B cell (primary cell): ENCODE data around the gene RNASE7. TPM values are rescaled to one million over a fixed set of nuclear protein-coding genes. Genes with fewer than 3 reads are reported as not detected.

Source experiments
- ATAC-seq: fragments of 200-7000 bp; cut with Tn5 transposase; one replicate; pipeline ENCODE4 v1.10.0; 2021; ENCODE audit warnings: low read depth, mild to moderate bottlenecking, moderate number of reproducible peaks, moderate library complexity
- CTCF ChIA-PET: fragments of 350-600 bp; sonication (Branson Sonifier 250); formaldehyde crosslinking; loops from one replicate; lab custom pipeline; 2021; ENCODE audit warnings: antibody characterized with exemption, inconsistent platforms; lab: Charles Lee
- POLR2A ChIA-PET: fragments of 350-600 bp; sonication (Branson Sonifier 250); formaldehyde crosslinking; loops from one replicate; lab custom pipeline; 2021; ENCODE audit warnings: antibody characterized with exemption; lab: Charles Lee
- DNase-seq: peaks from one replicate; pipeline ENCODE4 v3.0.0; 2013
- H2AFZ ChIP-seq: 2 replicates; pipeline ENCODE4 v1.6.1; 2012; ENCODE audit warnings: mild to moderate bottlenecking, low read depth, low read length; ENCODE audit not compliant: insufficient read depth, poor library complexity, severe bottlenecking
- H3K27ac ChIP-seq, 2 donors: 1 replicate in 1 of 2; 2 replicates in 1 of 2; pipeline ENCODE4 v1.5.1; 2012 to 2013; ENCODE audit warnings: low read length in 2 of 2, mild to moderate bottlenecking in 2 of 2, moderate library complexity in 1 of 2
- H3K27me3 ChIP-seq, 4 experiments: fragments of 200-600 bp in 1 of 4; sonication (generic) in 1 of 4; replicated peaks in 1 of 4; 1 replicate in 2 of 4; 2 replicates in 2 of 4; pipeline versions ENCODE4 v1.6.1 to v1.7.0; 2013 to 2016; ENCODE audit warnings: low read length in 3 of 4, mild to moderate bottlenecking in 2 of 4, mixed read lengths in 1 of 4, moderate library complexity in 1 of 4; ENCODE audit not compliant: insufficient read depth in 4 of 4, control insufficient read depth in 3 of 4; ENCODE audit errors: control extremely low read depth in 1 of 4
- H3K36me3 ChIP-seq, 2 experiments: replicated peaks in 1 of 2; 1 replicate in 1 of 2; 2 replicates in 1 of 2; pipeline versions ENCODE4 v1.6.1 to v1.7.1; 2013; ENCODE audit warnings: low read length in 1 of 2; ENCODE audit not compliant: insufficient read depth in 2 of 2, control insufficient read depth in 1 of 2; ENCODE audit errors: control extremely low read depth in 1 of 2, extremely low read depth in 1 of 2
- H3K4me1 ChIP-seq, 2 donors: fragments of 200-600 bp in 1 of 2; sonication (generic) in 1 of 2; 1 replicate in 1 of 2; 2 replicates in 1 of 2; pipeline versions ENCODE4 v1.5.1 to v1.6.1; 2013 to 2017; ENCODE audit warnings: low read length in 2 of 2; ENCODE audit not compliant: control insufficient read depth in 2 of 2, insufficient read depth in 2 of 2
- H3K4me2 ChIP-seq: replicated peaks from 2 replicates; pipeline ENCODE3; 2012; ENCODE audit warnings: mild to moderate bottlenecking, low read depth, low read length; ENCODE audit not compliant: poor library complexity, severe bottlenecking
- H3K4me3 ChIP-seq, 5 experiments: fragments of 200-600 bp in 1 of 5; sonication (generic) in 1 of 5; 1 replicate in 3 of 5; 2 replicates in 2 of 5; pipeline versions ENCODE4 v1.5.1 to v1.7.0; 2011 to 2016; ENCODE audit warnings: low read length in 4 of 5, mild to moderate bottlenecking in 4 of 5, low read depth in 2 of 5, control low read depth in 1 of 5, moderate library complexity in 1 of 5; ENCODE audit not compliant: insufficient read depth in 1 of 5; ENCODE audit errors: control extremely low read depth in 1 of 5, extremely low read depth in 1 of 5
- H3K79me2 ChIP-seq: fragments of 200-600 bp; sonication (generic); one replicate; pipeline ENCODE4 v1.6.0; 2016; ENCODE audit warnings: low read length; ENCODE audit not compliant: control insufficient read depth, insufficient read depth
- H3K9ac ChIP-seq: fragments of 200-600 bp; sonication (generic); 2 replicates; pipeline ENCODE4 v1.6.1; 2017; ENCODE audit warnings: mild to moderate bottlenecking, low read length, moderate library complexity
- H3K9me3 ChIP-seq, 3 donors: one replicate each; pipeline versions ENCODE4 v1.6.1 to v1.7.1; 2013; ENCODE audit warnings: low read length in 2 of 3; ENCODE audit not compliant: control insufficient read depth in 2 of 3, insufficient read depth in 1 of 3; ENCODE audit errors: control extremely low read depth in 1 of 3
- H4K20me1 ChIP-seq: 2 replicates; pipeline ENCODE4 v1.6.0; 2012; ENCODE audit warnings: mild to moderate bottlenecking, low read length; ENCODE audit not compliant: insufficient read depth, control insufficient read depth, poor library complexity, severe bottlenecking
- H3K27ac Mint-ChIP-seq: one replicate; pipeline ENCODE4 v1.8.0; 2021; ENCODE audit warnings: mixed read lengths
- H3K27me3 Mint-ChIP-seq: one replicate; pipeline ENCODE4 v1.8.0; 2021; ENCODE audit warnings: mixed read lengths
- H3K4me1 Mint-ChIP-seq: one replicate; pipeline ENCODE4 v1.8.0; 2021; ENCODE audit warnings: mixed read lengths
- H3K4me3 Mint-ChIP-seq: one replicate; pipeline ENCODE4 v1.8.0; 2021; ENCODE audit warnings: mixed read lengths
- H3K9me3 Mint-ChIP-seq: one replicate; pipeline ENCODE4 v1.8.0; 2022; ENCODE audit warnings: mixed read lengths; ENCODE audit not compliant: insufficient read depth
- EZH2 ChIP-seq: IDR thresholded peaks from 2 replicates; pipeline ENCODE4 v1.6.1; 2012; ENCODE audit warnings: borderline replicate concordance, low read depth, mild to moderate bottlenecking, moderate library complexity, low read length; ENCODE audit not compliant: insufficient read depth, poor library complexity, severe bottlenecking
- WGBS: methylation state at CpG from one replicate; pipeline ENCODE4 v1.1.5; 2013; ENCODE audit warnings: missing lambda C conversion rate; ENCODE audit not compliant: insufficient coverage; 5-methylcytosine and 5-hydroxymethylcytosine counted together
- intact Hi-C: fragments of 100-400 bp; cut with micrococcal nuclease; formaldehyde crosslinking; loops from one replicate; pipeline ENCODE4 v1.10.0; 2022
- polyA plus RNA-seq: library from polyadenylated mRNA; depleted of rRNA; stranded (reverse); fragments of >200 nt; gene quantifications from 2 replicates; pipeline ENCODE4 v1.2.3, GENCODE V29; 2012
- total RNA-seq, 2 donors: library from RNA; stranded (reverse); fragments of 120-200 nt in 1 of 2; gene quantifications; 1 replicate in 1 of 2; 2 replicates in 1 of 2; pipeline versions ENCODE4 v1.2.3 to v1.2.4, GENCODE V29; 2013 to 2022
- TF ChIP-seq, protein P1 (sequence below): fragments of 200-600 bp; IDR thresholded peaks from one replicate; pipeline ENCODE4 v1.8.0; 2022; ENCODE audit warnings: antibody characterized with exemption, mild to moderate bottlenecking

RNASE7 gene
- total and polyA plus RNA-seq, 2 donors (not counting 1 experiment from before 2014, with no cell fraction given): not detected

DNA sequence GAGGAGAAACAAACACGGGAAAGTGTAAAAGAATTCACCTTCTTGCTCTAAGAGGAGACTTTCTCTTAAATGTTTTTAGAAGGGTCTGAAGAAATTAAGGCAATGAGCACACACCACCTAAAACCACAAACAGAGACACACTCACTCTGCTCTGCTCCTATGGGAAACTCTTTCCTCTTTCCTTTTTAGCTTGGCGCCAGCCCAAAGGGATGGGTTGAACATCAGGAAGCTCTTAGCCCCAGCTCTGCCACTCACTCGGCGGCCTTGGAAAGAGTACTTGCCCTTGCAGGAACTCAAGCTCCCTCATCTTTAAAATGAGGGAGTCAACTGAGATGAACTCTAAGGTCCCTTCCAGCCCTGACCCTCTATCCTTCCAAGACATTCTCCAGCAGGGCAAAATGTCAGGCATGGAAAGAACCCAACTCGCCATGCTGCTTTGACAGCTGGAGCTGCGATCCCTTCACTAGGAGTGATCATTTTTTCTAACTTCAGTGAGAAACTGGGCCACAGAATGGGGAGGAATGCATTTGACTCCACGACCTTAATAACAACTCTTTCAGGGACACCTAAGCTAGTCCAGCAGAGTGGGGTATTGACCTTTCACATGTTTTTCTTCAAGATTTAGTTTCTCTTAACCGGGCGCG, 14.5 kb downstream of the RNASE7 start:
- H3K27me3 ChIP-seq: peaks cover 0 to 8% (median 2%) of the 10 kb centered on the region in 4 experiments
- intact Hi-C loops: no loop called here
- H3K4me3 ChIP-seq: no peak overlapping the region
- TF ChIP-seq EZH2: no peak
- TF ChIP-seq, protein P1, sequence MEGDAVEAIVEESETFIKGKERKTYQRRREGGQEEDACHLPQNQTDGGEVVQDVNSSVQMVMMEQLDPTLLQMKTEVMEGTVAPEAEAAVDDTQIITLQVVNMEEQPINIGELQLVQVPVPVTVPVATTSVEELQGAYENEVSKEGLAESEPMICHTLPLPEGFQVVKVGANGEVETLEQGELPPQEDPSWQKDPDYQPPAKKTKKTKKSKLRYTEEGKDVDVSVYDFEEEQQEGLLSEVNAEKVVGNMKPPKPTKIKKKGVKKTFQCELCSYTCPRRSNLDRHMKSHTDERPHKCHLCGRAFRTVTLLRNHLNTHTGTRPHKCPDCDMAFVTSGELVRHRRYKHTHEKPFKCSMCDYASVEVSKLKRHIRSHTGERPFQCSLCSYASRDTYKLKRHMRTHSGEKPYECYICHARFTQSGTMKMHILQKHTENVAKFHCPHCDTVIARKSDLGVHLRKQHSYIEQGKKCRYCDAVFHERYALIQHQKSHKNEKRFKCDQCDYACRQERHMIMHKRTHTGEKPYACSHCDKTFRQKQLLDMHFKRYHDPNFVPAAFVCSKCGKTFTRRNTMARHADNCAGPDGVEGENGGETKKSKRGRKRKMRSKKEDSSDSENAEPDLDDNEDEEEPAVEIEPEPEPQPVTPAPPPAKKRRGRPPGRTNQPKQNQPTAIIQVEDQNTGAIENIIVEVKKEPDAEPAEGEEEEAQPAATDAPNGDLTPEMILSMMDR: no peak
- Mint-ChIP-seq H3K27ac (no peak overlapping the region), H3K4me3 (no peak overlapping the region), H3K27me3 (peaks cover 33% of the 10 kb centered on the region), H3K4me1 (no peaks in the 10 kb centered on the region), H3K9me3 (no peaks in the 10 kb centered on the region)
- H4K20me1 ChIP-seq: no peaks in the 10 kb centered on the region
- no peaks in the 10 kb centered on the region for H3K9me3 ChIP-seq
- ATAC-seq (no peak), DNase-seq (no peak)
- H3K79me2 ChIP-seq: no peaks in the 10 kb centered on the region
- 98% methylated on average over 5 of the region's 10 CpGs for WGBS
- POLR2A ChIA-PET: no interaction called here
- CTCF ChIA-PET: interaction anchor here (1.2 kb wide), 1 partner anchor 42 kb away, joined by 5 read pairs; no protein-coding TSS in a partner anchor
- H3K36me3 ChIP-seq: no peaks in the 10 kb centered on the region
- H3K9ac ChIP-seq: no peak overlapping the region
- no peak overlapping the region for H3K27ac ChIP-seq
- no peaks in the 10 kb centered on the region for H3K4me1 ChIP-seq
- no peak overlapping the region for H2AFZ ChIP-seq
- H3K4me2 ChIP-seq: no peak overlapping the region
